ENCODE results near the gene FAAP20. TPM values are rescaled to one million over a fixed set of nuclear protein-coding genes. Genes with fewer than 3 reads are reported as not detected.

Gene FAAP20
- total RNA-seq, 1 donor from 2014 or later: 38.3 TPM

- H3K4me3 ChIP-seq: no peak overlapping the region
Measured at GRCh38 chr1:2165646-2166045, 28.9 kb downstream of the FAAP20 start.

GRCh38 chr1:2163205-2163604, 31.4 kb downstream of the FAAP20 start:
- Histone ChIP-seq H3K27ac (no peak overlapping the region), H3K4me3 (no peak overlapping the region), H3K27me3 (no peaks in the 10 kb centered on the region), H3K9me3 (no peaks in the 10 kb centered on the region), H3K4me1 (no peaks in the 10 kb centered on the region), H3K36me3 (no peaks in the 10 kb centered on the region)
- TF ChIP-seq CTCF (IDR thresholded peaks at IDR 0.05): no peak
- no peak for DNase-seq (ENCODE audit: low spot score in 2 of 2)
- intact Hi-C loops (cut with DNase I): no loop called here

More at GRCh38 chr1:2165646-2166045, 28.9 kb downstream of the FAAP20 start:
- Histone ChIP-seq H3K9me3 (no peaks in the 10 kb centered on the region), H3K4me1 (no peaks in the 10 kb centered on the region), H3K27ac (no peak overlapping the region), H3K27me3 (no peaks in the 10 kb centered on the region), H3K36me3 (no peaks in the 10 kb centered on the region)
- DNase-seq (ENCODE audit: low spot score in 2 of 2): no peak
- TF ChIP-seq CTCF (IDR thresholded peaks at IDR 0.05): no peak
- intact Hi-C loops (cut with DNase I): no loop called here

- Histone ChIP-seq H3K9me3 (no peaks in the 10 kb centered on the region), H3K27ac (no peak overlapping the region), H3K36me3 (no peaks in the 10 kb centered on the region), H3K4me3 (no peak overlapping the region), H3K27me3 (no peaks in the 10 kb centered on the region), H3K4me1 (no peaks in the 10 kb centered on the region)
- DNase-seq (ENCODE audit: low spot score in 2 of 2): no peak
- TF ChIP-seq CTCF (IDR thresholded peaks at IDR 0.05): no peak
- intact Hi-C loops (cut with DNase I): no loop called here
Measured at GRCh38 chr1:2160451-2161300, 33.9 kb downstream of the FAAP20 start.

GRCh38 chr1:2159124-2159523, 35.4 kb downstream of the FAAP20 start:
- H3K4me1 ChIP-seq: no peaks in the 10 kb centered on the region
- H3K27ac ChIP-seq: no peak overlapping the region
- no peak for TF ChIP-seq CTCF (IDR thresholded peaks at IDR 0.05)

GRCh38 chr1:2158272-2158671, 36.3 kb downstream of the FAAP20 start:
- intact Hi-C loops (cut with DNase I): no loop called here
- Histone ChIP-seq H3K9me3 (no peaks in the 10 kb centered on the region), H3K4me3 (no peak overlapping the region), H3K27ac (no peak overlapping the region), H3K27me3 (no peaks in the 10 kb centered on the region), H3K4me1 (no peaks in the 10 kb centered on the region), H3K36me3 (no peaks in the 10 kb centered on the region)
- no peak for TF ChIP-seq CTCF (IDR thresholded peaks at IDR 0.05)
- DNase-seq (ENCODE audit: low spot score in 2 of 2): no peak

More at GRCh38 chr1:2159124-2159523, 35.4 kb downstream of the FAAP20 start:
- DNase-seq (ENCODE audit: low spot score in 2 of 2): no peak
- intact Hi-C loops (cut with DNase I): no loop called here
- H3K27me3 ChIP-seq: no peaks in the 10 kb centered on the region
- H3K36me3 ChIP-seq: no peaks in the 10 kb centered on the region
- no peaks in the 10 kb centered on the region for H3K9me3 ChIP-seq
- no peak overlapping the region for H3K4me3 ChIP-seq
